NCI-H187 (cell line): ENCODE results near the gene RPS27.

Experiments used
- DNase-seq, 2 experiments: peaks; one replicate each; lab custom pipeline; 2025; lab: John Stamatoyannopoulos, UW

Gene RPS27

DNA sequence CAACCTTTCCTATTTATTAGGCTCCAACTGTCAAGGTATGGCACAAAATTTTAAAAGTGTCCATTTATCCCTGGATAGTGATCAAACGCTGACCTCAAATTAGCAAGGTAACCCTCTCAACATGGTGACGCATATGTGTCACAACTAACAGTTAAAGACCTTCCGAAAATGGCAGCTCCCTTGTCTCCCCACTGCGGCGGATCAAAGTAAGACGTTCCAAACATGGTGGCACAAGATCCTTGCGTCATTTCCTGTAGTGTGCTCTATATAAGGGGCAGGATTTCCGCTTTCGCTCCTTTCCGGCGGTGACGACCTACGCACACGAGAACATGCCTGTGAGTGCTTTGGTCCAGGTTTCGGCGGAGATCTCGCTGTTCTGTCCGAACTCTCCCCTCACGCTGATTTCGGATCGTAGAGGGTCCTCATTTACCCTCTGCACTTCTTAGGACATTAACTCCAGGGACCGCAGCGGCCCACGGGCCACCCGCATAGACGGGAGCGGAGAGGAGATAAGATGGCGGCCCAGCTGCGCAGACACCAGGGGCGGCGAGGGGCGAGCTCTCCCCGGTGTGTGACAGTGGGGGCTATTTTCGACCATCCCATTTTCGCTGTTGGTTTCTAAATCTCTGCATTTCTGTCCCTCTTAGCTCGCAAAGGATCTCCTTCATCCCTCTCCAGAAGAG is at the start of gene RPS27:
Gene RPS27 (plus strand): TSS at position 295 of the 683 bp plus-strand sequence. CDS start 35 bp downstream, at position 330.
- peak; percentile 97 to 99 for DNase-seq

DNA sequence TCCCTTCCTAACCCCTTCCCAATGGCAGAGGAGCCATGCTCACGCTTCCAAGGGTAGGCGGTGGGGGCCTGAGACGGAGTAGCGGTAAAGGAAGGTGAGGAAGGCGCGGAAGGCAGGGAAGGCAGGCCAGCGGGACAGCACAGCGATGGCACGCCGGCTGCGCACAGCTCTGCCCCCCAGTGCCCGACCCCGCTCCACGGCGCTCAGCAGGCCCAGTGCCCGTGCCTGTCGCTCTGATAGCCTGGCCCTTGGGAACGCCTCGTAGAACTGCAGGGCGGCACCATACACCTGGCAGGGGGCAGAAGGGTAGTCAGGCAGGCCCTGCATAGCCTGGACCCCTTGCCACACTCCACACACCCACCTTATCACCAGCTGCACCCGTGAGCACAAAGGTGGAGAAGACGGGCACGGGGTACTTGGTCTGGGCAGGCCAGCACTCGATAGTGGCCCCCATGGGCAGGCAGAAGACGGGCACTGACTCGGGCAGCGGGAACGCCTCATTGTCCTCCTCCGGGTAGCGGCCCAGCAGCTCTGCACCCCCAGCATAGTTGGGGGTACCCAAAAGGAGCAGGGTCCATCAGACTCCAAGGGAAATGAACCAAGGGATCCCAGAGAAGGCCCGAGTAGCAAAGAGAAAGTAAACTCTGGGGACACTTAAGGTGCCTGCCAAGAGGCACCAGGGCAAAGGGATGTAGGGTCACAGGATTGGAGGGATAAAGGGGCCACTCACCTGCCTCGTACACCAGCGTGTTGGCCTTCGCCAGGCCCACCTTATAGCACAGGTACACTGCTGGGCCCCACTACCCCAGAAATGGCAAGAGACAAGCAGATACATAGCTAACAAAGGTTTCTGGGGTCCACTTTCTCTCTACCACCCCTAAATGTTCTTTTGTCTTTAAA is 48.5 kb upstream of the RPS27 start:
- DNase-seq, result no peak

DNA sequence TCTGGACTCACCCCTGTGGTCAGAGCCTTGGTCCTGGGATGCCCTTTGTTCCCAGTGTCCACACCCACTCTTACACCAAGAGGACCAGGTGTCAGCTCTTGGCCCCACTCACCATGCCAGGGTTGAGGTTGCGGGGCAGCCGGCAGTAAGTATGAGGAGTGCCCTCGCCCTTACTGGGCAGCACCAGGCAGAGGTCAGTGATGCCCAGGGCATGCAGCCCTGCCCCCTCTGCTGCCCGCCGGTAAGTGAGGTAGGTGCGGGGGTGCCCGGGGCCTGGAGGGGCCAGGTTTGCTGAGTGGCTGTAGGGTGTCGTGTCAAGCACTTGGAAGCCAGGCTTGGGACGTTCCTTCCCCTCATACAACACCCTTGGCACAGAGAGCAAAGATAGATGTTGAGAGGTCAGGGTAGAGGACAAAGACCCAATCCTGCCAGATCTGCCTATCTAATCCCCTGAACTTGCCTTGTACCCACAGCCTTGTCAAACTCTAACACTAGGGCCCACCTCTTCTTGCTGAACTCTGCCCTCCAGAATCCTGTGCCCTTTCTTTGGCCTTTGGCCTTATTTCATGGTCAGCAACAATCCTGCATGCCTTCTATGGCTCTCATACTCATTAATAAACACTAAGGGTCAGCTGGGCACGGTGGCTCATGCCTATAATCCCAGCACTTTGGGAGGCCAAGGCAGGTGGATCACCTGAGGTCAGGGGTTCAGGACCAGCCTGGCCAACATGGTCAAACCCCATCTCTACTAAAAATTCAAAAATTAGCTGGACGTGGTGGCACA is 47.6 kb upstream of the RPS27 start:
- DNase-seq, result no peak

GRCh38 chr1:153944005-153944826 is 46.3 kb upstream of the RPS27 start:
- no peak for DNase-seq

DNA sequence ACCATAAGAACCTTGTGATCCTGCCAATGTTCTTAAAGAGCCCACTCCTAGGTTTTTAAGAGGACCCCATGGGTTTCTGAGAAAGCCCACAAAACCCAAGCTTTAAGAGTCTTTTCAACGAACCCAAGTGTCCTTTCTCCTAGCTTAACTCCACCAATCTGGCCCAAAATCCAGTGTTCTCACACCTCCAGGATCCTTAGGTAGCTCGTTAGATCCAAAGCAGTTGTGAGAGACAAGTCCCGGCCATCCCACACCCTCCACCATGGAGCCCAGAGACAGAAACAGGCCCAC is 45.8 kb upstream of the RPS27 start:
- DNase-seq, result no peak

DNA sequence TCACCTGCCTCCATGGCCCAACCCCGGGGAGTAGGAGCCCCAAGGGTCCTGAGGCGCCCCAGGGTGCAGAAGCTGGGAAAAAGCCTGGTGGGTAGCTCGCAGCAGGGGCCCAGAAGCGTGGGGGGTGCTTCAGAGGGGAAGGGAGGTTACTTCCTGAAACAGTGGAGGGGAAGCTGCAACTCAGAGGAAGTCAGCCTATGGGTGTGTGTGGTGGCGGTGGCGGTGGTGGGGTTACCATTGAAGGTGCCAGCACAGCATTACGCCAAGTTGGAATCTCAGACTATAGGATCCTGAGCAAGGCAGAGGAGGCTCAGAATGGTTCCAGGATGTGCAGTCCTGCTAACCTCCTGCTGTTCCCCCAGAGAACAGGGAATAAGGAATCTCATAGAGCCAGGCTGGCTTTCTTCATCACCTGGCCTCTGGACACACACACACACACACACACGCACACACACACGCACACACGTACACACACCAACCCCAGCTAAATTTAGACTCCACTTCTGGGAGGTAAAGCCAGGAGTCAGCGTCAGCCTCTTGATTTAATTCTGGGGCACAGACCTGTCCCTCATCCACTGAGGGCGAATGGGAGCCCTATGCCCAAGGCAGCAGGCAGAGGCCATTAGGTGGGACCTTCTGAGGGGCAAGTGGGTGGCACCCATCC is 45.3 kb upstream of the RPS27 start:
- DNase-seq, result no peak

- peak in 1 of 2 experiments; percentile 45 for DNase-seq
Observed at GRCh38 chr1:153945795-153946621, 44.6 kb upstream of the RPS27 start.

GRCh38 chr1:153946622-153947241 is 43.8 kb upstream of the RPS27 start, which contains the start of gene DENND4B:
Gene DENND4B (minus strand): TSS chr1:153946718. CDS start chr1:153944374, 2,344 bp downstream.
- peak; percentile 72 to 84 for DNase-seq

DNA sequence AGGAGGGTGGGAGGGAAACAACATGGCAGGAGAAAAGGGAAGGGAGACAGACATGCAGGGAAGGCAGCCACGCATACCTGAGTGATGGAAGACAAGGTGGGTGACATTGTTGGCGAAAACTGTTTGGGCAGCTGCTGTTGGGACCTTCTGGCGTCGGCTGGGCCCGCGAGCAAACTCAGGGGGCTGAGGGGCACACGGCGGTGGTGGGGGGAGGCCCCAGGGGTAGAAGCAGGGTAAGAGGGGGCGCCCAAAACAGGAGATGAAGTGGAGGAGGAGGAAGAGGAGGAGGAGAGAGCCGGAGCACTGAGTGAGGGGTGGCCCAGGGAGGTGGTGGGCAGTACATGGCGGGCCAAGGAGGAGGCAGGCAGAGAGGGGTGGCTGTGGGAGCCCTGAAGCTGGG is 39.4 kb upstream of the RPS27 start:
- no peak for DNase-seq

- no peak for DNase-seq
Observed at GRCh38 chr1:153951801-153952200, 38.8 kb upstream of the RPS27 start.

DNA sequence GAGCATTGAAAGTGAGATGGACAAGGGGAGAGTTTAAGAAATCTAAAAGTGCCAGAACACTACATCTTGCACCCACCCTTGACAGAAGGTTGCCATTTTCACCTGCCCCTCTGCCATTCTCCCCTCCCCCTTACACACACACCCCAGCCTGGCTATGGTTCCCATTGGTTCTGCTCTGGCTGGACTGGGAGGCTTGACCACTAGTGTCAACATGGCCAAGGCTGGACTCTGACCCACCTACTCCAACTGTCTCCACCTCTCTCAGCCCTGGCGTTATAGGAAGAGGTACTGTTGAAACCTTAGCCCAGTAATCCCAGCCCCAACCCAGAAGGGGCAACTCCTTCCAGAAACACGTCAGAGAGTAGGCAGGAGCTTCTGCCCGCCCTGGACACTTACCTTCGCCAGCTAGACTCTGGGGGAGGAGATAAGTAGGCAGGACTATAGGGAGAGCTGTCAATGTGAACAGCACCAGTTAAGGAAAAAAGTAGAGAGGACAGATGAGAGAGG is 36.6 kb upstream of the RPS27 start:
- no peak for DNase-seq

GRCh38 chr1:153954826-153955225 is 35.7 kb upstream of the RPS27 start:
- no peak for DNase-seq

- no peak for DNase-seq
Observed at GRCh38 chr1:153956997-153957715, 33.4 kb upstream of the RPS27 start.

- no peak for DNase-seq
Observed at GRCh38 chr1:153957744-153958110, 32.8 kb upstream of the RPS27 start.

- peak; percentile 99 for DNase-seq
Observed at GRCh38 chr1:153958111-153958960, 32.2 kb upstream of the RPS27 start, which contains the start of gene CRTC2. Gene CRTC2 (minus strand): TSS chr1:153958612. CDS start chr1:153958497, 115 bp downstream.

DNA sequence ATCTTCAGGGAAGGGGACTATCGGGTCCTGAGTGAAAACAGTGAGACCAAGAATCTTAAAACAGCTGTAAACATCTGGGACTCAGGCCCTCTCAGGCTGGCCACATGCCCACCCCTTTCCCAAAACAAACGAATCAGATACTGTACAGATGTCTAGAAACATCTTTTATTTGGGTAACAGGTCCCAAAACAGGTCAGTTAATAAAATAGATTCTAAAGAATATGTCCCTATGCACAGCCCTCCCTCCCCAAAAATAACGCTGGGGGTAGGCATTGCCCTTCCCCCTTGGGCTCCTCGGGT is 31.7 kb upstream of the RPS27 start:
- no peak for DNase-seq

GRCh38 chr1:153959454-153959853 is 31.1 kb upstream of the RPS27 start:
- no peak for DNase-seq

DNA sequence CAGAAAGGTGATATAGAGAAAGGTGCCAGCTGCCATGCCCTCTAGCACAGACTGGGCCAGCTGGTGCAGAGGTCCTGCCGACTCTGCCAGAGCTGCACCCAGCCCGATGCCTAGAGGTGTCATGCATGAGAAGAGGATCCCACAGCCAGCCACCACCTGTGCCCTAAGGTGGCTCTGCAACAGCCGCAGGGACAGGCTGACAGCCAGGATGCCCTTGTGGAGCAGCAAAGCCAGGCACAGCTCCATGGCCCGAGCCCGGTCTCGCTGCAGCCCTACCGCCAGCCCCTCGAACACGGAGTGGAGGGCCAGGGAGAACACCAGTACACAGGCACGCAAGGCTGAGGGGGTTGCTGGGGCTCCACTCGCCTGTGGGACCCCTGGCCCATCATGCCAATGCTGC is 30.4 kb upstream of the RPS27 start:
- DNase-seq, result no peak
